Astrocyte (in vitro differentiated cells and primary cell): Measurements from ENCODE around the gene TRPC6. TPM values are rescaled to one million over a fixed set of nuclear protein-coding genes. Genes with fewer than 3 reads are reported as not detected.

Source experiments
- DNase-seq: peaks from one replicate; pipeline ENCODE4 v3.0.0-alpha.2; 2010; ENCODE audit warnings: low read depth
- FAIRE-seq: peaks from 2 replicates; lab custom pipeline; 2011; peaks lifted over from hg19 to GRCh38; lab: Jason Lieb, UNC
- H2AFZ ChIP-seq: 2 replicates; pipeline ENCODE4 v1.6.0; 2012; ENCODE audit warnings: low read depth, low read length, inconsistent platforms
- H3K27ac ChIP-seq: 2 replicates; pipeline ENCODE4 v1.5.1; 2011; ENCODE audit warnings: low read depth, low read length, inconsistent platforms
- H3K27me3 ChIP-seq: 2 replicates; pipeline ENCODE4 v1.6.0; 2011; ENCODE audit warnings: low read length, inconsistent platforms; ENCODE audit not compliant: insufficient read depth
- H3K36me3 ChIP-seq: 2 replicates; pipeline ENCODE4 v1.5.1; 2011; ENCODE audit warnings: low read length, inconsistent platforms; ENCODE audit not compliant: insufficient read depth
- H3K4me1 ChIP-seq: 2 replicates; pipeline ENCODE4 v1.5.1; 2011; ENCODE audit warnings: low read length, inconsistent platforms; ENCODE audit not compliant: insufficient read depth
- H3K4me2 ChIP-seq: 2 replicates; pipeline ENCODE4 v1.6.0; 2012; ENCODE audit warnings: low read length, inconsistent platforms
- H3K4me3 ChIP-seq: 2 replicates; pipeline ENCODE4 v1.5.1; 2011; ENCODE audit warnings: low read depth, mild to moderate bottlenecking, low read length, inconsistent platforms; ENCODE audit not compliant: insufficient read depth
- H3K79me2 ChIP-seq: 2 replicates; pipeline ENCODE4 v1.6.0; 2012; ENCODE audit warnings: mild to moderate bottlenecking, low read length, inconsistent platforms; ENCODE audit not compliant: insufficient read depth
- H3K9ac ChIP-seq: 2 replicates; pipeline ENCODE4 v1.6.0; 2012; ENCODE audit warnings: mild to moderate bottlenecking, low read length, inconsistent platforms
- H3K9me3 ChIP-seq: 2 replicates; pipeline ENCODE4 v1.5.1; 2012; ENCODE audit warnings: low read depth, mild to moderate bottlenecking, low read length, inconsistent platforms; ENCODE audit not compliant: insufficient read depth
- H4K20me1 ChIP-seq: 2 replicates; pipeline ENCODE4 v1.6.0; 2012; ENCODE audit warnings: low read length, inconsistent platforms; ENCODE audit not compliant: insufficient read depth
- H3K27ac Mint-ChIP-seq: one replicate; pipeline ENCODE4 v1.8.0; 2021; ENCODE audit warnings: mild to moderate bottlenecking, mixed read lengths; ENCODE audit not compliant: unreplicated experiment
- H3K27me3 Mint-ChIP-seq: one replicate; pipeline ENCODE4 v1.8.0; 2021; ENCODE audit warnings: low read depth, mixed read lengths; ENCODE audit not compliant: unreplicated experiment
- H3K36me3 Mint-ChIP-seq: one replicate; pipeline ENCODE4 v1.8.0; 2021; ENCODE audit warnings: low read depth, mixed read lengths; ENCODE audit not compliant: unreplicated experiment
- H3K4me1 Mint-ChIP-seq: one replicate; pipeline ENCODE4 v1.8.0; 2021; ENCODE audit warnings: low read depth, mixed read lengths; ENCODE audit not compliant: unreplicated experiment
- H3K4me3 Mint-ChIP-seq: one replicate; pipeline ENCODE4 v1.8.0; 2021; ENCODE audit warnings: mild to moderate bottlenecking, moderate library complexity, mixed read lengths; ENCODE audit not compliant: unreplicated experiment
- H3K9me3 Mint-ChIP-seq: one replicate; pipeline ENCODE4 v1.8.0; 2021; ENCODE audit warnings: mild to moderate bottlenecking, mixed read lengths; ENCODE audit not compliant: unreplicated experiment
- CTCF ChIP-seq: IDR thresholded peaks from 2 replicates; pipeline ENCODE4 v1.5.1; 2011; ENCODE audit warnings: low read depth, mild to moderate bottlenecking, inconsistent platforms, low read length, moderate library complexity; ENCODE audit not compliant: insufficient read depth
- EZH2 ChIP-seq: IDR thresholded peaks from 2 replicates; pipeline ENCODE4 v1.6.1; 2012; ENCODE audit warnings: mild to moderate bottlenecking, low read length, inconsistent platforms; ENCODE audit not compliant: insufficient read depth
- microRNA-seq: library from miRNA; unstranded; fragments of <30 nt; microRNA quantifications from one replicate; pipeline ENCODE4 v1.2.0, GENCODE V29; 2020
- total RNA-seq: library from RNA; stranded (reverse); gene quantifications from 2 replicates; pipeline ENCODE4 v1.2.1, GENCODE V29; 2021

TRPC6 gene
- total RNA-seq, 1 donor from 2014 or later, result 0.07 TPM

DNA sequence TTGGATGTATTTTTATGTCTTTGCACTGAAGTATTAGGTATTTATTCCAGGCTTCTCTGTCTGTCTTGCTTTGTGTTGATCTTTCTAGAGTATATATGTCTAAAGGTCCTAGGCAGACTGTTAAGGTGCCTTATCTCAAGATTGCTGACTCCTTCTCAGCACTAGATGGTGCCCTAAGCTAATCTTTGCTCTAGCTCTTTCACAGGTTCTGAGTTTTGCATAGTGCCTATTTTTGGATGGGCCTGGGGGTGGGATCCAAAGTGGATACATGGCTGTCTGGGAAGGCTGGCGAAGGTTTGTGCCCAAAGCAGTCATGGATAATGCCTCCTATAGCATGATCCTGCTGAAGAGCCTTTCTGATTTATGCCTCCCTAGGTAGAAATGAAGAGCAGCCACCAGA, 154.9 kb downstream of the TRPC6 start:
- no peak overlapping the region for H3K4me3 ChIP-seq
- Mint-ChIP-seq H3K27me3 (no peaks in the 10 kb centered on the region), H3K27ac (no peak overlapping the region), H3K4me3 (no peak overlapping the region), H3K4me1 (peaks cover 15% of the 10 kb centered on the region), H3K9me3 (no peaks in the 10 kb centered on the region), H3K36me3 (no peaks in the 10 kb centered on the region)
- DNase-seq, result no peak
- peaks cover 6% of the 10 kb centered on the region for H3K4me1 ChIP-seq
- no peak overlapping the region for H3K27ac ChIP-seq
- no peak overlapping the region for H2AFZ ChIP-seq
- no peaks in the 10 kb centered on the region for H3K79me2 ChIP-seq
- no peaks in the 10 kb centered on the region for H3K36me3 ChIP-seq
- peak; percentile 87 for FAIRE-seq
- no peak overlapping the region for H3K4me2 ChIP-seq
- H4K20me1 ChIP-seq, result no peaks in the 10 kb centered on the region
- H3K9ac ChIP-seq, result no peak overlapping the region
- H3K27me3 ChIP-seq, result no peaks in the 10 kb centered on the region
- TF ChIP-seq EZH2 (no peak), CTCF (peak; percentile 47)
- no peaks in the 10 kb centered on the region for H3K9me3 ChIP-seq

DNA sequence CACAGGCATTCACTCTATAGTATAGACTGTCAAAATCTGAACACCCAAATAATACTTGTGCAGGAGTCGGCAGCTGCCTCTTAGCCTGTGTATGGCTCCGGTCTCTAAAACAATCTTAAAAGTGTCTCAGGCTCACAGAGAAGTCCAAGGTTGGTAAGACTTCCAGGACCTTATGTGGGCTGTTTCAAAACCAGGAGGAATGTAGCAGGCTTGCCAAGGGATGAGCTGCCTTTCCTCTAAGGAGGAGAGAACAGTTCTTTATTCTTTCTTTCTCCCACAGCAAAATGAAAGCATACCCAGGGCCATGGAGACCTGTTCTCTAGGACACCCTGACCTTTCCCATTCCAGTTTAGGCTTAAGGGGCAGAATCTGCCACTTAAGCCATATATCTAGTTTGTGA, 176.5 kb downstream of the TRPC6 start:
- Histone ChIP-seq H2AFZ (no peak overlapping the region), H3K36me3 (no peaks in the 10 kb centered on the region), H3K4me3 (no peak overlapping the region), H3K9ac (no peak overlapping the region), H4K20me1 (no peaks in the 10 kb centered on the region), H3K79me2 (no peaks in the 10 kb centered on the region), H3K4me2 (no peak overlapping the region), H3K27ac (no peak overlapping the region), H3K9me3 (no peaks in the 10 kb centered on the region), H3K27me3 (no peaks in the 10 kb centered on the region), H3K4me1 (no peaks in the 10 kb centered on the region)
- Mint-ChIP-seq H3K36me3 (no peaks in the 10 kb centered on the region), H3K27me3 (peaks cover 5% of the 10 kb centered on the region), H3K4me3 (no peak overlapping the region), H3K4me1 (no peaks in the 10 kb centered on the region), H3K27ac (no peak overlapping the region), H3K9me3 (peaks cover 2% of the 10 kb centered on the region)
- peak; percentile 1 for DNase-seq
- FAIRE-seq, result no peak
- TF ChIP-seq CTCF (no peak), EZH2 (no peak)

Small RNAs within 50 kb of the gene (microRNA-seq; reads per million reads assigned to microRNA genes)
- not detected for gene MIR3920
